Fibroblast of lung (primary cell): Measurements from ENCODE around the gene ACSS1. TPM values are rescaled to one million over a fixed set of nuclear protein-coding genes. Genes with fewer than 3 reads are reported as not detected.

ENCODE experiments used
- DNase-seq, 2 donors: peaks; one replicate each; pipeline versions ENCODE4 v3.0.0 to v3.0.0-alpha.2; 2010; ENCODE audit warnings: low read depth in 2 of 2
- H2AFZ ChIP-seq: 2 replicates; pipeline ENCODE4 v1.5.1; 2012; ENCODE audit warnings: low read length, control low read depth, inconsistent platforms
- H3K27ac ChIP-seq: 2 replicates; pipeline ENCODE4 v1.5.1; 2011; ENCODE audit warnings: low read length, control low read depth; ENCODE audit not compliant: insufficient read depth
- H3K27me3 ChIP-seq: 2 replicates; pipeline ENCODE4 v1.5.1; 2011; ENCODE audit warnings: mild to moderate bottlenecking, low read length; ENCODE audit not compliant: control insufficient read depth, insufficient read depth
- H3K36me3 ChIP-seq: 2 replicates; pipeline ENCODE4 v1.5.1; 2011; ENCODE audit warnings: low read length; ENCODE audit not compliant: control insufficient read depth, insufficient read depth
- H3K4me1 ChIP-seq: 2 replicates; pipeline ENCODE4 v1.5.1; 2011; ENCODE audit warnings: low read length; ENCODE audit not compliant: control insufficient read depth, insufficient read depth; ENCODE audit errors: extremely low read depth
- H3K4me2 ChIP-seq: 2 replicates; pipeline ENCODE4 v1.5.1; 2011; ENCODE audit warnings: low read length, control low read depth; ENCODE audit not compliant: insufficient read depth; ENCODE audit errors: extremely low read depth
- H3K4me3 ChIP-seq, 4 experiments: fragments of 200-600 bp in 1 of 4; sonication (generic) in 1 of 4; replicated peaks in 1 of 4; 2 replicates each; pipeline ENCODE4 v1.5.1; 2011 to 2016; ENCODE audit warnings: low read length in 4 of 4, low read depth in 3 of 4, mild to moderate bottlenecking in 3 of 4, control low read depth in 2 of 4, inconsistent platforms in 1 of 4, mixed read lengths in 1 of 4; ENCODE audit not compliant: insufficient read depth in 1 of 4; ENCODE audit errors: control extremely low read depth in 1 of 4
- H3K79me2 ChIP-seq: 2 replicates; pipeline ENCODE4 v1.5.1; 2012; ENCODE audit warnings: mild to moderate bottlenecking, low read length, inconsistent platforms; ENCODE audit not compliant: control insufficient read depth, insufficient read depth
- H3K9ac ChIP-seq: 2 replicates; pipeline ENCODE4 v1.5.1; 2011; ENCODE audit warnings: mild to moderate bottlenecking, low read length, control low read depth; ENCODE audit not compliant: insufficient read depth
- H3K9me3 ChIP-seq: 2 replicates; pipeline ENCODE4 v1.5.1; 2012; ENCODE audit warnings: low read depth, low read length; ENCODE audit not compliant: control insufficient read depth, insufficient read depth
- H4K20me1 ChIP-seq: 2 replicates; pipeline ENCODE4 v1.5.1; 2011; ENCODE audit warnings: low read length; ENCODE audit not compliant: control insufficient read depth, insufficient read depth; ENCODE audit errors: extremely low read depth
- EZH2 ChIP-seq: IDR thresholded peaks from 2 replicates; pipeline ENCODE4 v1.5.1; 2012; ENCODE audit warnings: low read length, control low read depth, mild to moderate bottlenecking; ENCODE audit errors: missing control alignments
- polyA plus RNA-seq, 2 donors: library from polyadenylated mRNA; depleted of rRNA in 1 of 2; stranded (reverse) in 1 of 2; unstranded in 1 of 2; fragments of >200 nt; gene quantifications; 2 replicates each; pipeline ENCODE4 v1.2.1, GENCODE V29; 2011 to 2012; ENCODE audit warnings: missing spikeins in 1 of 2
- total RNA-seq: library from RNA; depleted of rRNA; stranded (reverse); fragments of >200 nt; gene quantifications from 2 replicates; pipeline ENCODE4 v1.2.1, GENCODE V29; 2014
- TF ChIP-seq, protein P1 (sequence below), 2 donors: IDR thresholded peaks in 1 of 2; conservative IDR thresholded peaks in 1 of 2; 1 replicate in 1 of 2; 2 replicates in 1 of 2; pipeline ENCODE4 v1.5.1; 2011 to 2012; ENCODE audit warnings: low read length in 2 of 2, control low read depth in 1 of 2, inconsistent platforms in 1 of 2, low read depth in 1 of 2, mild to moderate bottlenecking in 1 of 2

The ACSS1 gene
- total and polyA plus RNA-seq, 2 donors (not counting 1 experiment from before 2014, with no cell fraction given), result 1.3 to 3.4 TPM

DNA sequence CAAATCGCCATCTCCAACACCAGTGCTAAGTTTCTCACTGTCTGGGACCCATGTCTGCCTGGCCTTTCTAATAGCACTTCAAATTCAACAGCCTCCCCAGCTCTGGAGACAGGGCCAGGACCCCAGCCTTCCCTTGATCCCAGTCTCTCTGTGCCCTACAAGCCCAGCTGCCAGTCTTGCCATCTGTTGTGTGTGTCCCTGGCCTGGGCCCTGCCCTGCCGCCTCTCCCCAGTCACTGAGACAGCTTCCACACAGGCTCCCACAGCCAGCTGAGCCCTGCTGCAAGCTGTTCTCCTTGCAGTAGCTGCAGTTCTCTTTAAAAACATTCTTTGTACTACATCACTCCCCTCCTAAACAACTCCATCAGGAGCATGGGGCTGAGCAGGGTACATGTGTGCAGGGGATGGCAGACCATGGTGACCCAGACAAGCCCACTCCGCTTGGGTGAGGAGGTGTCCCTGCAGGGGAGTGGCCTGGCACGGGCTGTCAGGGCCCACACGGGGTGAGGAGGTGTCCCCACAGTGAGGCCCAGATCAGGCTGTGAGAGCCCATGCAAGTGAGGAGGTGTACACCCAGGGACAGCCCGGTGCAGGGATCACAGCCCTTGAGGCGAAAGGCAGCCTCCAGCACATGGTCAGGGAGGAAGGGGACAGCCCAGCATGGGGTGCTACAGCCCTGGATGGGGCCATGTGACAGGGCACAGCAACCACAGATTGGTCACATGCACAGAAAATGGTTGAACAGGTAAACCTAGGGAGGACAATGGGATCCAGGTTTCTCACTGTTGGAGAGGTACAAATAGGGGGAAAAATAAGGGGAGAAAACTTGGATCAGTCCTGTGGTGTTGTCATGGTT is 92.6 kb downstream of the ACSS1 start:
- Histone ChIP-seq H3K9me3 (no peaks in the 10 kb centered on the region), H3K9ac (no peak overlapping the region), H2AFZ (no peak overlapping the region), H3K4me2 (no peak overlapping the region), H3K36me3 (peaks cover 14% of the 10 kb centered on the region), H3K27me3 (no peaks in the 10 kb centered on the region), H4K20me1 (no peaks in the 10 kb centered on the region), H3K4me3 (no peak overlapping the region), H3K4me1 (no peaks in the 10 kb centered on the region), H3K27ac (no peak overlapping the region), H3K79me2 (no peaks in the 10 kb centered on the region)
- no peak for TF ChIP-seq EZH2
- no peak for DNase-seq

DNA sequence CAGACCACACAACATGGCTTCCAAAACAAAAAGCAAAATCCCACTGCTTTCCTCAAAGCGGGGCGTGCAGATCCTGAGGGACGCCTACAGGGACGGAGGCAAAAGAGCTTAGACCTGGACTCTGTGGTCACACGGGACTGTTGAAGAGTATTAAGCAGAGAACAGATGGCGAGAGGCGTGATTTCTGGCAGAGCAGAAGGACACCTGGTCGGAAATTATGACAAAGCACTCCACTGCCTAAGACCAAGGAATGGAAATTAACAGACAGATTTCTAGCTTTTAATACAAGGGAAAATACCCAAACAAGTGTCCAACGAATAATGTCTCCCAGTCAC is 93.5 kb downstream of the ACSS1 start:
- Histone ChIP-seq H3K36me3 (peaks cover 11% of the 10 kb centered on the region), H3K27me3 (no peaks in the 10 kb centered on the region)
- no peak for DNase-seq

DNA sequence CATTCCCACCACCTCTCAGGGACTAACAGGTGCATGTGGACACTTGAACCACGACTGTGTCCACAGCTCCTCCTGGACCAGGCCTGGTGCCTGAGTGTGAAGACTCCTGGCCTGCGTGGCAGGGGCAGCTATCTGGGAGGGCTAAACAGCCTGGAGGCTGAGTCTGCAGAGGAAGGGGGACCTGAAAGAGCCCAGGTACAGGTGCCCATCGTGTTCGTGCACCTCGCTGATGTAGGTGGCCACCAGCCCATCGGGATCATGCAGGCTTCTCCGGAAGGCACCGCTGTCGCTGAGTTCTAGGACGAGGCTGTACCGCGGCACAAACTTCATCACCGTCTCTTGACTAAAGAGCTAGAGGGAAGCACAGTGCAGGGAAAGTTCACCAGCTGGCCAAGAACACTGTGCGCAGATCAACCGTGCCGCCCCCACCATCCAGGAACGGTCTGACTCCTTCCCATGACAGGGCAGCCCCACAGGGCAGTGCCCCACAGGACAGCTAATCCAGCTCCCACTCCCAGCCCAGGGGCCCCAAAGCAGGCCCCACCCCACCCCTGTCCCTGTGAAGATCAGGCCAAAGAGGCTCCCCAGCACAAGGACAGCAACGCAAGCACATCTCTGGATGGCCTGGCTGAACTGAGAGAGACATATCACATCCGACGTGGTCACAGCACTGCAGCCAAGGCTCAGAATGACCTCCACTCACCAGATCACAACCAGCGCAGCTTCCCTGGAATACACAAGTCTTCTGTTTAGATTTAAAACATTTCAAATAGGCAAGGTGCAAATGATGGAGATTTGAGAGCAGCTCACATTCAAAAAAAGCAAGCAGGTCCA is 94.0 kb downstream of the ACSS1 start:
- Histone ChIP-seq H3K79me2 (no peaks in the 10 kb centered on the region), H3K4me2 (no peak overlapping the region), H3K27ac (no peak overlapping the region), H2AFZ (no peak overlapping the region), H3K36me3 (peaks cover 7% of the 10 kb centered on the region), H3K9me3 (no peaks in the 10 kb centered on the region), H3K4me1 (no peaks in the 10 kb centered on the region), H3K9ac (no peak overlapping the region), H3K27me3 (no peaks in the 10 kb centered on the region), H3K4me3 (no peak overlapping the region), H4K20me1 (no peaks in the 10 kb centered on the region)
- TF ChIP-seq, protein P1, sequence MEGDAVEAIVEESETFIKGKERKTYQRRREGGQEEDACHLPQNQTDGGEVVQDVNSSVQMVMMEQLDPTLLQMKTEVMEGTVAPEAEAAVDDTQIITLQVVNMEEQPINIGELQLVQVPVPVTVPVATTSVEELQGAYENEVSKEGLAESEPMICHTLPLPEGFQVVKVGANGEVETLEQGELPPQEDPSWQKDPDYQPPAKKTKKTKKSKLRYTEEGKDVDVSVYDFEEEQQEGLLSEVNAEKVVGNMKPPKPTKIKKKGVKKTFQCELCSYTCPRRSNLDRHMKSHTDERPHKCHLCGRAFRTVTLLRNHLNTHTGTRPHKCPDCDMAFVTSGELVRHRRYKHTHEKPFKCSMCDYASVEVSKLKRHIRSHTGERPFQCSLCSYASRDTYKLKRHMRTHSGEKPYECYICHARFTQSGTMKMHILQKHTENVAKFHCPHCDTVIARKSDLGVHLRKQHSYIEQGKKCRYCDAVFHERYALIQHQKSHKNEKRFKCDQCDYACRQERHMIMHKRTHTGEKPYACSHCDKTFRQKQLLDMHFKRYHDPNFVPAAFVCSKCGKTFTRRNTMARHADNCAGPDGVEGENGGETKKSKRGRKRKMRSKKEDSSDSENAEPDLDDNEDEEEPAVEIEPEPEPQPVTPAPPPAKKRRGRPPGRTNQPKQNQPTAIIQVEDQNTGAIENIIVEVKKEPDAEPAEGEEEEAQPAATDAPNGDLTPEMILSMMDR (conservative IDR thresholded peaks at IDR 0.05 in 1 of 2, IDR thresholded peaks at IDR 0.05 in 1 of 2; ENCODE audit: low read depth in 1 of 2, low read length in 2 of 2), result no peak
- no peak for TF ChIP-seq EZH2
- DNase-seq, result no peak

More for the DNA sequence above, 93.5 kb downstream of the ACSS1 start:
- TF ChIP-seq, protein P1 (conservative IDR thresholded peaks at IDR 0.05 in 1 of 2, IDR thresholded peaks at IDR 0.05 in 1 of 2; ENCODE audit: low read depth in 1 of 2, low read length in 2 of 2), result no peak
- no peak for TF ChIP-seq EZH2
- H3K9me3 ChIP-seq, result no peaks in the 10 kb centered on the region
- no peaks in the 10 kb centered on the region for H4K20me1 ChIP-seq
- no peak overlapping the region for H2AFZ ChIP-seq
- no peaks in the 10 kb centered on the region for H3K79me2 ChIP-seq
- no peak overlapping the region for H3K9ac ChIP-seq
- H3K27ac ChIP-seq, result no peak overlapping the region
- H3K4me1 ChIP-seq, result no peaks in the 10 kb centered on the region
- no peak overlapping the region for H3K4me3 ChIP-seq
- no peak overlapping the region for H3K4me2 ChIP-seq
